ENCODE measurements around the gene PAK6. TPM values are rescaled to one million over a fixed set of nuclear protein-coding genes. Genes with fewer than 3 reads are reported as not detected.

Gene PAK6
- total RNA-seq, 1 donor from 2014 or later: 0.31 TPM

GRCh38 chr15:40287505-40287904, 48.6 kb downstream of the PAK6 start:
- DNase-seq (ENCODE audit: low spot score): no peak
- peaks cover 7% of the 10 kb centered on the region for H3K4me1 Mint-ChIP-seq (ENCODE audit: unreplicated experiment)
- no peak for TF ChIP-seq CTCF (IDR thresholded peaks at IDR 0.05; ENCODE audit: unreplicated experiment)
- H3K27me3 Mint-ChIP-seq (ENCODE audit: unreplicated experiment): peaks cover 20% of the 10 kb centered on the region
- H3K36me3 Mint-ChIP-seq (ENCODE audit: low read depth, unreplicated experiment): peaks cover 7% of the 10 kb centered on the region
- H3K27ac Mint-ChIP-seq (ENCODE audit: unreplicated experiment): no peak overlapping the region
- no peak overlapping the region for H3K4me3 Mint-ChIP-seq (ENCODE audit: unreplicated experiment)
- H3K9me3 Mint-ChIP-seq (ENCODE audit: unreplicated experiment): no peaks in the 10 kb centered on the region

- H3K27ac Mint-ChIP-seq (ENCODE audit: unreplicated experiment): no peak overlapping the region
- H3K4me1 Mint-ChIP-seq (ENCODE audit: unreplicated experiment): peaks cover 7% of the 10 kb centered on the region
- H3K4me3 Mint-ChIP-seq (ENCODE audit: unreplicated experiment): no peak overlapping the region
- peaks cover 7% of the 10 kb centered on the region for H3K36me3 Mint-ChIP-seq (ENCODE audit: low read depth, unreplicated experiment)
- DNase-seq (ENCODE audit: low spot score): no peak
- H3K9me3 Mint-ChIP-seq (ENCODE audit: unreplicated experiment): no peaks in the 10 kb centered on the region
- H3K27me3 Mint-ChIP-seq (ENCODE audit: unreplicated experiment): peaks cover 22% of the 10 kb centered on the region
- no peak for TF ChIP-seq CTCF (IDR thresholded peaks at IDR 0.05; ENCODE audit: unreplicated experiment)
These were observed 49.1 kb downstream of the PAK6 start for GRCh38 chr15:40287968-40288367.

GRCh38 chr15:40289140-40289775, 50.4 kb downstream of the PAK6 start:
- H3K4me1 Mint-ChIP-seq (ENCODE audit: unreplicated experiment): peaks cover 11% of the 10 kb centered on the region
- no peaks in the 10 kb centered on the region for H3K9me3 Mint-ChIP-seq (ENCODE audit: unreplicated experiment)
- H3K36me3 Mint-ChIP-seq (ENCODE audit: low read depth, unreplicated experiment): peaks cover 4% of the 10 kb centered on the region
- no peak for DNase-seq (ENCODE audit: low spot score)
- H3K4me3 Mint-ChIP-seq (ENCODE audit: unreplicated experiment): no peak overlapping the region
- TF ChIP-seq CTCF (IDR thresholded peaks at IDR 0.05; ENCODE audit: unreplicated experiment): no peak
- peaks cover 16% of the 10 kb centered on the region for H3K27me3 Mint-ChIP-seq (ENCODE audit: unreplicated experiment)
- H3K27ac Mint-ChIP-seq (ENCODE audit: unreplicated experiment): no peak overlapping the region

- H3K27me3 Mint-ChIP-seq (ENCODE audit: unreplicated experiment): peaks cover 12% of the 10 kb centered on the region
- no peak overlapping the region for H3K27ac Mint-ChIP-seq (ENCODE audit: unreplicated experiment)
- H3K4me3 Mint-ChIP-seq (ENCODE audit: unreplicated experiment): no peak overlapping the region
- peaks cover 3% of the 10 kb centered on the region for H3K36me3 Mint-ChIP-seq (ENCODE audit: low read depth, unreplicated experiment)
- TF ChIP-seq CTCF (IDR thresholded peaks at IDR 0.05; ENCODE audit: unreplicated experiment): no peak
- H3K4me1 Mint-ChIP-seq (ENCODE audit: unreplicated experiment): peaks cover 10% of the 10 kb centered on the region
- H3K9me3 Mint-ChIP-seq (ENCODE audit: unreplicated experiment): no peaks in the 10 kb centered on the region
- no peak for DNase-seq (ENCODE audit: low spot score)
These were observed 51.7 kb downstream of the PAK6 start for GRCh38 chr15:40290545-40290917.

- peaks cover 13% of the 10 kb centered on the region for H3K27me3 Mint-ChIP-seq (ENCODE audit: unreplicated experiment)
- no peak overlapping the region for H3K4me3 Mint-ChIP-seq (ENCODE audit: unreplicated experiment)
- H3K36me3 Mint-ChIP-seq (ENCODE audit: low read depth, unreplicated experiment): peaks cover 3% of the 10 kb centered on the region
- peak; percentile 55 for DNase-seq (ENCODE audit: low spot score)
- H3K4me1 Mint-ChIP-seq (ENCODE audit: unreplicated experiment): peaks cover 7% of the 10 kb centered on the region
- H3K9me3 Mint-ChIP-seq (ENCODE audit: unreplicated experiment): no peaks in the 10 kb centered on the region
- no peak for TF ChIP-seq CTCF (IDR thresholded peaks at IDR 0.05; ENCODE audit: unreplicated experiment)
- no peak overlapping the region for H3K27ac Mint-ChIP-seq (ENCODE audit: unreplicated experiment)
These were observed 52.2 kb downstream of the PAK6 start for GRCh38 chr15:40290918-40291574.

All from endothelial cell (in vitro differentiated cells).